ENCODE results near the gene JOSD1. TPM values are rescaled to one million over a fixed set of nuclear protein-coding genes. Genes with fewer than 3 reads are reported as not detected.

Gene JOSD1
- total and polyA plus RNA-seq, 9 of the 15 experiments (the other 6 are each of a cell fraction or from before 2014, with no cell fraction given), result 8.9 to 39.1 (median 30.4) TPM

DNA sequence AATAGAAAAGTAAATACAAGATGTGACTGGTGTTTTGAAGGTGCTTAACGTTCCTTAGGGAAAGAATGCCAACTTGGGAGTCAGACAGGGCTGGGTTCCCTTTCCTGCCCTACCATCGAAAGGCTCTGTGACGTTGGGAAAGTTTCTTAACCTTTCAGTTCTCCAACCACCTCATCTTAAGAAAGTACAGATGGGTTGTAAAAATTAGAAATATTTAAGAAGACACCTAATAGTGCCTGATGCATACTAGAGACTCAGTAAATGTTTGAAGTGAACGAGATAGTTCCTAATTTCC lies 6.1 kb upstream of the JOSD1 start:
- H2AFZ ChIP-seq (ENCODE audit: low read depth, low read length), result no peak overlapping the region
- H3K36me3 ChIP-seq (ENCODE audit: control insufficient read depth, insufficient read depth, low read length), result peaks cover 31% of the 10 kb centered on the region; the same call in 2 of the 3 replicates
- no peak for DNase-seq (ENCODE audit: extremely low read depth in 1 of 4, low spot score in 3 of 4)
- H3K4me2 ChIP-seq (ENCODE audit: insufficient read depth, low read length), result peak overlapping the region; percentile 91
- TF ChIP-seq, protein P1, sequence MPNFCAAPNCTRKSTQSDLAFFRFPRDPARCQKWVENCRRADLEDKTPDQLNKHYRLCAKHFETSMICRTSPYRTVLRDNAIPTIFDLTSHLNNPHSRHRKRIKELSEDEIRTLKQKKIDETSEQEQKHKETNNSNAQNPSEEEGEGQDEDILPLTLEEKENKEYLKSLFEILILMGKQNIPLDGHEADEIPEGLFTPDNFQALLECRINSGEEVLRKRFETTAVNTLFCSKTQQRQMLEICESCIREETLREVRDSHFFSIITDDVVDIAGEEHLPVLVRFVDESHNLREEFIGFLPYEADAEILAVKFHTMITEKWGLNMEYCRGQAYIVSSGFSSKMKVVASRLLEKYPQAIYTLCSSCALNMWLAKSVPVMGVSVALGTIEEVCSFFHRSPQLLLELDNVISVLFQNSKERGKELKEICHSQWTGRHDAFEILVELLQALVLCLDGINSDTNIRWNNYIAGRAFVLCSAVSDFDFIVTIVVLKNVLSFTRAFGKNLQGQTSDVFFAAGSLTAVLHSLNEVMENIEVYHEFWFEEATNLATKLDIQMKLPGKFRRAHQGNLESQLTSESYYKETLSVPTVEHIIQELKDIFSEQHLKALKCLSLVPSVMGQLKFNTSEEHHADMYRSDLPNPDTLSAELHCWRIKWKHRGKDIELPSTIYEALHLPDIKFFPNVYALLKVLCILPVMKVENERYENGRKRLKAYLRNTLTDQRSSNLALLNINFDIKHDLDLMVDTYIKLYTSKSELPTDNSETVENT (CRISPR knock-in tag; IDR thresholded peaks at IDR 0.05), result no peak
- TF ChIP-seq MBD2 (IDR thresholded peaks at IDR 0.05; ENCODE audit: borderline replicate concordance, low read depth), result no peak
- 0 out of 2 replicates have a peak, but pooled peaks have one; percentile 2 for TF ChIP-seq EP400 (IDR thresholded peaks at IDR 0.05)
- TF ChIP-seq ZBED1 (IDR thresholded peaks at IDR 0.05), result no peak
- no peak for TF ChIP-seq ZNF79 (CRISPR knock-in tag; IDR thresholded peaks at IDR 0.05; ENCODE audit: low read depth)
- no peak for TF ChIP-seq LEF1 (IDR thresholded peaks at IDR 0.05)
- TF ChIP-seq, protein P2, sequence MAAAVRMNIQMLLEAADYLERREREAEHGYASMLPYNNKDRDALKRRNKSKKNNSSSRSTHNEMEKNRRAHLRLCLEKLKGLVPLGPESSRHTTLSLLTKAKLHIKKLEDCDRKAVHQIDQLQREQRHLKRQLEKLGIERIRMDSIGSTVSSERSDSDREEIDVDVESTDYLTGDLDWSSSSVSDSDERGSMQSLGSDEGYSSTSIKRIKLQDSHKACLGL (CRISPR knock-in tag; IDR thresholded peaks at IDR 0.05; ENCODE audit: borderline replicate concordance, poor library complexity, severe bottlenecking), result no peak
- intact Hi-C loops (cut with micrococcal nuclease), result no loop called here
- H3K27me3 ChIP-seq (ENCODE audit: control insufficient read depth in 2 of 2, insufficient read depth in 2 of 2, low read length in 2 of 2), result no peaks in the 10 kb centered on the region
- peaks cover 26 to 36% of the 10 kb centered on the region in 2 experiments; a peak in 4 of 5 replicates for H3K4me1 ChIP-seq (replicated peaks in 1 of 2; ENCODE audit: control insufficient read depth in 2 of 2, insufficient read depth in 2 of 2, low read length in 2 of 2)
- H4K20me1 ChIP-seq (replicated peaks; ENCODE audit: control insufficient read depth, insufficient read depth, low read length), result peaks cover 18% of the 10 kb centered on the region
- peak overlapping the region; percentile 86 to 97 for H3K9ac ChIP-seq (ENCODE audit: insufficient read depth in 1 of 2, low read depth in 2 of 2, low read length in 2 of 2)
- 0% methylated on average over 4 of the region's 4 CpGs for WGBS (ENCODE audit: insufficient coverage, low coverage, missing lambda C conversion rate)
- CTCF ChIA-PET (ENCODE audit: low intra/inter-chr PET ratio), result no interaction called here
- H3K9me3 ChIP-seq (replicated peaks; ENCODE audit: control insufficient read depth, insufficient read depth, low read depth, low read length), result no peaks in the 10 kb centered on the region
- no peaks in the 10 kb centered on the region for H3K9me1 ChIP-seq (ENCODE audit: control insufficient read depth, insufficient read depth, low read length)
- no peak for FAIRE-seq
- no TSS peak for BruUV-seq (replicated peaks)
- peaks cover 61% of the 10 kb centered on the region for H3K79me2 ChIP-seq (ENCODE audit: control insufficient read depth, insufficient read depth, low read length)
- H3K27ac ChIP-seq (ENCODE audit: extremely low read depth, low read depth, low read length), result peak overlapping the region; percentile 91
- in situ Hi-C loops (cut with MboI), result no loop called here
- ATAC-seq, result no peak
- POLR2A ChIA-PET, result interaction anchor here (0.6 to 2.7 kb wide), 9 partner anchors 8 to 50 kb away, joined by 3 to 9 read pairs (median 6); partner anchors contain the start of gene TOMM22
- peak overlapping the region; percentile 94 for H3K4me3 ChIP-seq

Measured in K562 (cell line).